GM12878 (cell line): Measurements from ENCODE around the gene REEP6. TPM values are rescaled to one million over a fixed set of nuclear protein-coding genes. Genes with fewer than 3 reads are reported as not detected.

ENCODE experiments used
- ATAC-seq: fragments of 200-7000 bp; cut with Tn5 transposase; 3 replicates; pipeline ENCODE4 v1.9.1; 2020; ENCODE audit warnings: mild to moderate bottlenecking, moderate library complexity
- BruUV-seq: library from RNA; stranded (reverse); fragments of 400-500 nt; replicated peaks from 2 replicates; lab custom pipeline; 2021; lab: Mats Ljungman, UMichigan
- CTCF ChIA-PET: fragments of 300-600 bp; sonication (Branson Sonifier 250); formaldehyde crosslinking; extraction: SDS; loops from one replicate; lab custom pipeline; 2021; ENCODE audit warnings: inconsistent platforms; lab: Yijun Ruan, JAX
- POLR2A ChIA-PET: fragments of 350-600 bp; formaldehyde crosslinking; extraction: SDS; loops from one replicate; lab custom pipeline; 2021; ENCODE audit warnings: inconsistent platforms; lab: Charles Lee
- RAD21 ChIA-PET: fragments of 300-600 bp; sonication (Branson Sonifier 250); formaldehyde crosslinking; loops from one replicate; lab custom pipeline; 2023; ENCODE audit warnings: antibody characterized with exemption; ENCODE audit not compliant: unreplicated experiment; lab: Charles Lee
- SMC1A ChIA-PET: fragments of 300-600 bp; sonication (Branson Sonifier 250); formaldehyde crosslinking; loops from one replicate; lab custom pipeline; 2023; ENCODE audit not compliant: unreplicated experiment, uncharacterized antibody; lab: Charles Lee
- DNase-seq: peaks from one replicate; pipeline ENCODE4 v3.0.0-alpha.2; 2011; ENCODE audit warnings: low read depth, low spot score
- FAIRE-seq: peaks from 3 replicates; lab custom pipeline; 2011; peaks lifted over from hg19 to GRCh38; lab: Jason Lieb, UNC
- H2AFZ ChIP-seq: 2 replicates; pipeline ENCODE4 v1.6.0; 2011; ENCODE audit warnings: low read depth, low read length, control low read depth; ENCODE audit not compliant: control insufficient read depth
- H3K27ac ChIP-seq: 2 replicates; pipeline ENCODE4 v1.5.1; 2011; ENCODE audit warnings: control low read depth; ENCODE audit not compliant: control insufficient read depth, insufficient read depth
- H3K27me3 ChIP-seq, 2 experiments: replicated peaks in 1 of 2; 2 replicates each; pipeline versions ENCODE4 v1.6.0 to v1.6.1; 2011; ENCODE audit warnings: low read length in 1 of 2; ENCODE audit not compliant: control insufficient read depth in 2 of 2, insufficient read depth in 2 of 2
- H3K36me3 ChIP-seq, 2 experiments: 2 replicates each; pipeline ENCODE4 v1.5.1; 2011; ENCODE audit warnings: low read length in 1 of 2; ENCODE audit not compliant: control insufficient read depth in 2 of 2, insufficient read depth in 2 of 2
- H3K4me1 ChIP-seq: 2 replicates; pipeline ENCODE4 v1.6.1; 2011; ENCODE audit warnings: mild to moderate bottlenecking, low read length, moderate library complexity, mixed read lengths; ENCODE audit not compliant: control insufficient read depth, insufficient read depth
- H3K4me2 ChIP-seq: 2 replicates; pipeline ENCODE4 v1.6.0; 2011; ENCODE audit warnings: control low read depth; ENCODE audit not compliant: control insufficient read depth, insufficient read depth
- H3K4me3 ChIP-seq: fragments of 200-600 bp; sonication (generic); 2 replicates; pipeline ENCODE4 v1.5.1; 2016
- H3K79me2 ChIP-seq: 2 replicates; pipeline ENCODE4 v1.6.0; 2011; ENCODE audit warnings: low read length; ENCODE audit not compliant: control insufficient read depth, insufficient read depth
- H3K9ac ChIP-seq: 2 replicates; pipeline ENCODE4 v1.8.0; 2011; ENCODE audit warnings: low read length, control low read depth, mixed read lengths; ENCODE audit not compliant: control insufficient read depth, insufficient read depth
- H3K9me3 ChIP-seq: replicated peaks from 3 replicates; pipeline ENCODE4 v1.5.1; 2011; ENCODE audit warnings: mild to moderate bottlenecking, low read length; ENCODE audit not compliant: control insufficient read depth, insufficient read depth
- H4K20me1 ChIP-seq: 2 replicates; pipeline ENCODE4 v1.6.0; 2011; ENCODE audit not compliant: control insufficient read depth, insufficient read depth
- FOXK2 ChIP-seq: fragments of 450-650 bp; IDR thresholded peaks from 2 replicates; pipeline ENCODE4 v1.6.1; 2017; ENCODE audit warnings: mild to moderate bottlenecking, moderate library complexity
- IKZF1 ChIP-seq: fragments of 450-650 bp; conservative IDR thresholded peaks from 2 replicates; pipeline ENCODE4 v1.6.1; 2017; ENCODE audit warnings: antibody characterized with exemption, mild to moderate bottlenecking
- NFIC ChIP-seq: IDR thresholded peaks from 2 replicates; pipeline ENCODE4 v1.6.1; 2012; ENCODE audit warnings: low read depth, mild to moderate bottlenecking, inconsistent platforms, low read length, moderate library complexity
- PML ChIP-seq: IDR thresholded peaks from 2 replicates; pipeline ENCODE4 v1.6.1; 2012; ENCODE audit warnings: low read length, inconsistent platforms
- RAD51 ChIP-seq: fragments of 450-650 bp; IDR thresholded peaks from 2 replicates; pipeline ENCODE4 v1.6.1; 2016; ENCODE audit warnings: moderate library complexity, mild to moderate bottlenecking, inconsistent platforms
- RELA ChIP-seq: fragments of 450-650 bp; IDR thresholded peaks from 2 replicates; pipeline ENCODE4 v1.8.0; 2014; ENCODE audit warnings: borderline replicate concordance; ENCODE audit not compliant: partially characterized antibody
- SPI1 ChIP-seq: IDR thresholded peaks from 2 replicates; pipeline ENCODE4 v1.6.1; 2011; ENCODE audit warnings: low read depth, mild to moderate bottlenecking, low read length, moderate library complexity, borderline replicate concordance; ENCODE audit not compliant: insufficient read depth
- YBX1 ChIP-seq: fragments of 450-650 bp; IDR thresholded peaks from 2 replicates; pipeline ENCODE4 v1.6.1; 2016; ENCODE audit warnings: antibody characterized with exemption
- ZNF24 ChIP-seq: fragments of 450-650 bp; IDR thresholded peaks from 2 replicates; pipeline ENCODE4 v1.6.1; 2017; ENCODE audit warnings: antibody characterized with exemption, mild to moderate bottlenecking
- ZNF384 ChIP-seq: IDR thresholded peaks from 2 replicates; pipeline ENCODE4 v1.6.1; 2012; ENCODE audit warnings: low read depth, mild to moderate bottlenecking, low read length, improper control_type of control experiment, borderline replicate concordance
- WGBS: methylation state at CpG from one replicate; pipeline ENCODE4 v1.1.6; 2016; ENCODE audit warnings: low lambda C conversion rate; ENCODE audit not compliant: insufficient replicate concordance, insufficient coverage; ENCODE audit errors: missing lambda C conversion rate; 5-methylcytosine and 5-hydroxymethylcytosine counted together
- in situ Hi-C: fragments of 300-500 bp; cut with MboI; formaldehyde crosslinking; loops from 9 replicates; pipeline ENCODE4 v1.14.3; 2018; ENCODE audit warnings: mixed read lengths
- intact Hi-C: fragments of 100-400 bp; cut with micrococcal nuclease; formaldehyde crosslinking; loops from one replicate; pipeline ENCODE4 v1.14.2; 2022; ENCODE audit not compliant: unreplicated experiment
- polyA plus RNA-seq, 11 experiments: library from polyadenylated mRNA; depleted of rRNA in 4 of 11; unstranded in 6 of 11; stranded (reverse) in 5 of 11; fragments of >200 nt; fragmentation: Nextera tagmentation in 4 of 11; fragmentation: Illumina TruSeq in 1 of 11; extraction: Ambion mirVana in 4 of 11; extraction: Trizol in 1 of 11; gene quantifications; 1 replicate in 1 of 11; 2 replicates in 10 of 11; pipeline versions ENCODE4 v1.2.1 to v1.2.3, GENCODE V29; 2011 to 2016; ENCODE audit warnings: inconsistent platforms in 2 of 11, missing spikeins in 2 of 11, low read depth in 1 of 11
- total RNA-seq, 4 experiments: library from RNA; depleted of rRNA in 3 of 4; stranded (reverse); fragments of >200 nt in 3 of 4; fragmentation: Illumina TruSeq in 1 of 4; extraction: Trizol in 1 of 4; gene quantifications; 2 replicates each; pipeline versions ENCODE4 v1.2.1 to v1.2.3, GENCODE V29; 2013 to 2021
- TF ChIP-seq, protein P1 (sequence below): IDR thresholded peaks from 2 replicates; pipeline ENCODE4 v1.6.1; 2011; ENCODE audit warnings: borderline replicate concordance, low read depth, mild to moderate bottlenecking, moderate library complexity, low read length; ENCODE audit not compliant: insufficient read depth, poor library complexity, severe bottlenecking

REEP6 gene
- total and polyA plus RNA-seq, 10 of the 15 experiments (the other 5 are each of a cell fraction or from before 2014, with no cell fraction given): 0.06 to 1.1 (median 0.39) TPM; not detected in 2

DNA sequence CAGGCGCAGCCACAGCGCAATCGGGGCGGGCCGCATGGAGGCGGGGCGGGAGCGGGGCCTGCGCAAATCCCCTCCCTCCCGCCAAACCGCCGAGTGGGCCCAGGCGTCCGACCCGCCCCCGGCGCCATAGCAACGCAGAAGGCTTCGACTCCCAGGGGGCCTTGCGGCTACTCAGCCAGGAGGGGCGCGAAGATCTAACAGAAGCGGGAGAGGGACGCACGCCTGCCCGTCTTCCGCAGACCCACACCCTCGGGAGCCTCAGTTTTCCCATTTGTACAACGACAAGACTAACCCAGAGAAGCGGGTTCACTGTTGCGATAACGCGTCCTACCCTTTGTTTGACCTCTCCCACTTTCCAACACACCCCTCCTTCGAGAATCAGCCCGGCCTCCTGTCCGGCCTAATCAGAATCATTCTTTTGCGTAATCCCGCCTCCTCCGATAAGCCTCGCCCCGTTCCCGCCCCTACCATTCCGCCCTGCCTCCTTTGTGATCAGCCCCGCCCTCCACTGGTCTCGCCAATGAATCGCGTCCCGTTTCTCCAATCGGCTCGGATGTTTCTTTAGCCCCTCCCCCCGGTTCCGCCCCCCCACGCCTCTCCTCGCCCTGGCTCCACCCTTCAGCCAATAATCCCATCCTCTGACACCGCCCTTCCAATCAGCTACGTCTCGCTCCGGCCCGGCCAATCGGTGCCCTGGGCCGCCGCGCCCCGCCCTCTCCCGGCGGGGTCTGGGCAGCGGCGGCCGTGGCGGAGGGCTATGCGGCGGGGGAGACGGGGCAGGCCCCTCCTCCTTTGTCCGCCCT lies 469 bp upstream of the REEP6 start, which contains the start of gene PCSK4 (continued):
- no peak for TF ChIP-seq ZNF384
- no peak for TF ChIP-seq PML
- TF ChIP-seq IKZF1: no peak; the same call in 1 of the 2 replicates
- TF ChIP-seq NFIC: no peak
- TF ChIP-seq ZNF24: no peak
- TF ChIP-seq RELA: peak; percentile 73
- TF ChIP-seq YBX1: no peak
- no peak for TF ChIP-seq RAD51
- TF ChIP-seq, protein P1, sequence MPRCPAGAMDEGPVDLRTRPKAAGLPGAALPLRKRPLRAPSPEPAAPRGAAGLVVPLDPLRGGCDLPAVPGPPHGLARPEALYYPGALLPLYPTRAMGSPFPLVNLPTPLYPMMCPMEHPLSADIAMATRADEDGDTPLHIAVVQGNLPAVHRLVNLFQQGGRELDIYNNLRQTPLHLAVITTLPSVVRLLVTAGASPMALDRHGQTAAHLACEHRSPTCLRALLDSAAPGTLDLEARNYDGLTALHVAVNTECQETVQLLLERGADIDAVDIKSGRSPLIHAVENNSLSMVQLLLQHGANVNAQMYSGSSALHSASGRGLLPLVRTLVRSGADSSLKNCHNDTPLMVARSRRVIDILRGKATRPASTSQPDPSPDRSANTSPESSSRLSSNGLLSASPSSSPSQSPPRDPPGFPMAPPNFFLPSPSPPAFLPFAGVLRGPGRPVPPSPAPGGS: no peak

DNA sequence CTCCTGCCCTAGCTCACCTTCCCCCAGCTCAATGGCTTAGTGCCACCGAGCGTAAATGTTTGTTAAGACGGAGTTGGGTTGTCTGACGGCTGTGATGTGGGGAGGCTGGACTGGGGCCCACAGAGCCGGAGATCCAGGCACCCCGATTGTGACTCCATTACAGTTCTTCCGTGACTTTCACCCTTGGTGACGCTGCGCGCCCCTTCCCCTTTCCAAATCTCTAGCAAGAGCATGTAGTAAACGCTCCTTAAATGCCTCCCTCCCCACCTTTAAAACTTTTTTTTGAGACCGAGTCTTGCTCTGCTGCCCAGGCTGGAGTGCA lies 829 bp downstream of the REEP6 start:
- no peak overlapping the region for H3K27ac ChIP-seq
- H3K79me2 ChIP-seq: no peaks in the 10 kb centered on the region
- CTCF ChIA-PET: no interaction called here
- TF ChIP-seq FOXK2: no peak
- TF ChIP-seq SPI1: no peak
- TF ChIP-seq, all 136 proteins: peak for 0
- ATAC-seq: no peak
- H4K20me1 ChIP-seq: no peaks in the 10 kb centered on the region
- intact Hi-C loops (no loop called here), in situ Hi-C loops (no loop called here)
- no peaks in the 10 kb centered on the region for H3K36me3 ChIP-seq
- DNase-seq: no peak
- no peaks in the 10 kb centered on the region; a peak in 1 of 4 replicates for H3K27me3 ChIP-seq
- H3K9ac ChIP-seq: no peak overlapping the region
- SMC1A ChIA-PET: no interaction called here
- no peaks in the 10 kb centered on the region; the same call in 1 of the 2 replicates for H3K4me1 ChIP-seq
- 64% methylated on average over 12 of the region's 12 CpGs for WGBS
- no peaks in the 10 kb centered on the region for H3K9me3 ChIP-seq
- POLR2A ChIA-PET: no interaction called here
- BruUV-seq: no TSS peak
- no peak for FAIRE-seq
- H2AFZ ChIP-seq: no peak overlapping the region
- no peak overlapping the region for H3K4me3 ChIP-seq
- RAD21 ChIA-PET: no interaction called here
- no peak overlapping the region for H3K4me2 ChIP-seq
